DOHH2 (cell line): Measurements from ENCODE around the gene MTHFSD.
A peak's percentile ranks its signal among the peaks of the same experiment; 100 is the strongest.

Experiments
- EZH2phosphoT487 ChIP-seq: fragments of 200-600 bp; sonication (generic); IDR thresholded peaks from 2 replicates; pipeline ENCODE4 v1.6.1; 2017; ENCODE audit warnings: borderline replicate concordance, mild to moderate bottlenecking, antibody characterized with exemption, low read length, moderate library complexity, mixed read lengths
- TF ChIP-seq, protein P1 (sequence below): fragments of 200-600 bp; sonication (generic); IDR thresholded peaks from one replicate; pipeline ENCODE4 v1.5.1; 2014; ENCODE audit warnings: antibody characterized with exemption, mild to moderate bottlenecking, low read depth, low read length; ENCODE audit not compliant: poor library complexity, severe bottlenecking

DNA sequence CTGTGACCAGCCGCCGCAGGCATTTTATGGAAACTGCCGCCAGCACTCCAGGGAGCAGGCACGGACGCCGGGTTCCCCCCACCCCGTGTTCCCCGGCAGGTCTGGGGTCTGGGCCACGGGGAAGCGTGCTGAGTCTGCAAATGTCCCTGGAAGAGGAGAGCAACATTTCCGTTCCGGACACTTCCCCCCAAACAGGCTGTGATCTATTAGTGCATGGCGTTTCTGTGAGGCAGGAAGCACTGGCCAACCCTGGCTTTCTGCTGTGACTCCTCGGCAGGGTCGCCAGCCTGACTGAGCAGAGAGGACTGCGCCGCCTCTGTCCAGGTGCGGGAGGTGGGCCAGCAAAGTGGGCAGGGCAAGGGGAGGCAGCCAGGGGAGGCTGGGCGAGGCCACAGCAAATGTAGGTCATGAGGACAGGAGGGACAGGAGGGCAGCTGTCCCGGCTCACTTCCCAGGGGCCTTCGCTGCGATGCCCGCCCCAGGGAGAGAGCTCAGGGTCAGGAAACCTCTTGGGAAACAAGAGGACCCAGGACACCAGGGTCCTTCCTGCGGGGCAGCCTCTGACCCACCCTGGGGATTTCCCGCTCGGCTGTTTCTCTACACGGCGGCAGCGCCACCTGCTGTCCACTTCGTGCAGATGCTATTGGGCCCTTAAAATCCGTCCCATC is 35.3 kb downstream of the MTHFSD start:
- TF ChIP-seq, protein P1, sequence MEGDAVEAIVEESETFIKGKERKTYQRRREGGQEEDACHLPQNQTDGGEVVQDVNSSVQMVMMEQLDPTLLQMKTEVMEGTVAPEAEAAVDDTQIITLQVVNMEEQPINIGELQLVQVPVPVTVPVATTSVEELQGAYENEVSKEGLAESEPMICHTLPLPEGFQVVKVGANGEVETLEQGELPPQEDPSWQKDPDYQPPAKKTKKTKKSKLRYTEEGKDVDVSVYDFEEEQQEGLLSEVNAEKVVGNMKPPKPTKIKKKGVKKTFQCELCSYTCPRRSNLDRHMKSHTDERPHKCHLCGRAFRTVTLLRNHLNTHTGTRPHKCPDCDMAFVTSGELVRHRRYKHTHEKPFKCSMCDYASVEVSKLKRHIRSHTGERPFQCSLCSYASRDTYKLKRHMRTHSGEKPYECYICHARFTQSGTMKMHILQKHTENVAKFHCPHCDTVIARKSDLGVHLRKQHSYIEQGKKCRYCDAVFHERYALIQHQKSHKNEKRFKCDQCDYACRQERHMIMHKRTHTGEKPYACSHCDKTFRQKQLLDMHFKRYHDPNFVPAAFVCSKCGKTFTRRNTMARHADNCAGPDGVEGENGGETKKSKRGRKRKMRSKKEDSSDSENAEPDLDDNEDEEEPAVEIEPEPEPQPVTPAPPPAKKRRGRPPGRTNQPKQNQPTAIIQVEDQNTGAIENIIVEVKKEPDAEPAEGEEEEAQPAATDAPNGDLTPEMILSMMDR, result peak; percentile 89
- TF ChIP-seq EZH2phosphoT487, result no peak
